Measurements from ENCODE around the gene PARD3B.
"Not testable (repeated sequence)": the region's sequence is repeated elsewhere in the genome, so short reads cannot be mapped to it uniquely, and the experiment has no call there.

PARD3B gene

GRCh38 chr2:205451901-205452512, 906.7 kb downstream of the PARD3B start:
- DNase-seq = no peak

GRCh38 chr2:205453202-205453601, 907.9 kb downstream of the PARD3B start:
- DNase-seq = no peak

GRCh38 chr2:205456682-205457081, 911.4 kb downstream of the PARD3B start:
- no peak for DNase-seq

GRCh38 chr2:205460217-205460616, 914.9 kb downstream of the PARD3B start:
- no peak for DNase-seq

- no peak for DNase-seq
Measured at GRCh38 chr2:205461169-205461568, 915.9 kb downstream of the PARD3B start.

- DNase-seq = no peak
Measured at GRCh38 chr2:205461678-205462665, 916.7 kb downstream of the PARD3B start.

GRCh38 chr2:205462681-205463345, 917.5 kb downstream of the PARD3B start:
- DNase-seq = peak; percentile 8

- no peak for DNase-seq
Measured at GRCh38 chr2:205463466-205464025, 918.3 kb downstream of the PARD3B start.

GRCh38 chr2:205464681-205465080, 919.4 kb downstream of the PARD3B start:
- DNase-seq = no peak

GRCh38 chr2:205465791-205466190, 920.5 kb downstream of the PARD3B start:
- no peak for DNase-seq

GRCh38 chr2:205471776-205472175, 926.5 kb downstream of the PARD3B start:
- no peak for DNase-seq

- no peak for DNase-seq
Measured at GRCh38 chr2:205473791-205474190, 928.5 kb downstream of the PARD3B start.

GRCh38 chr2:205474741-205475415, 929.6 kb downstream of the PARD3B start:
- peak; percentile 53 for DNase-seq

- no peak for DNase-seq
Measured at GRCh38 chr2:205475416-205475768, 930.1 kb downstream of the PARD3B start.

- DNase-seq = peak; percentile 4
Measured at GRCh38 chr2:205477016-205477705, 931.9 kb downstream of the PARD3B start.

GRCh38 chr2:205481861-205482260, 936.6 kb downstream of the PARD3B start:
- no peak for DNase-seq

GRCh38 chr2:205482399-205483081, 937.3 kb downstream of the PARD3B start:
- no peak for DNase-seq

GRCh38 chr2:205483095-205483494, 937.8 kb downstream of the PARD3B start:
- DNase-seq = no peak

- DNase-seq = no peak
Measured at GRCh38 chr2:205484215-205484614, 938.9 kb downstream of the PARD3B start.

- DNase-seq = no peak
Measured at GRCh38 chr2:205484764-205485163, 939.5 kb downstream of the PARD3B start.

- not testable (repeated sequence) for DNase-seq
Measured at GRCh38 chr2:205493528-205493927, 948.3 kb downstream of the PARD3B start.

All from EL (cell line).